ENCODE results near the gene ABCD1.
A peak's percentile ranks its signal among the peaks of the same experiment; 100 is the strongest.
"Not testable (repeated sequence)": the region's sequence is repeated elsewhere in the genome, so short reads cannot be mapped to it uniquely, and the experiment has no call there.

Gene ABCD1

GRCh38 chrX:153736071-153736820 lies 11.6 kb downstream of the ABCD1 start:
- no peak for DNase-seq

GRCh38 chrX:153736871-153737441 lies 12.3 kb downstream of the ABCD1 start:
- no peak for DNase-seq

- DNase-seq, result no peak
Measured at GRCh38 chrX:153738056-153738605, 13.5 kb downstream of the ABCD1 start.

- peak; percentile 30 for DNase-seq
Measured at GRCh38 chrX:153739754-153740486, 15.3 kb downstream of the ABCD1 start.

GRCh38 chrX:153740631-153741222 lies 16.1 kb downstream of the ABCD1 start:
- no peak for DNase-seq

GRCh38 chrX:153741446-153741845 lies 16.8 kb downstream of the ABCD1 start:
- DNase-seq, result no peak

- DNase-seq, result not testable (repeated sequence)
Measured at GRCh38 chrX:153742111-153742510, 17.5 kb downstream of the ABCD1 start.

- DNase-seq, result not testable (repeated sequence)
Measured at GRCh38 chrX:153742796-153743467, 18.3 kb downstream of the ABCD1 start.

- not testable (repeated sequence) for DNase-seq
Measured at GRCh38 chrX:153743468-153744209, 19.0 kb downstream of the ABCD1 start.

GRCh38 chrX:153744210-153745066 lies 19.8 kb downstream of the ABCD1 start:
- DNase-seq, result no peak

GRCh38 chrX:153745067-153745433 lies 20.4 kb downstream of the ABCD1 start:
- not testable (repeated sequence) for DNase-seq

GRCh38 chrX:153746359-153746758 lies 21.7 kb downstream of the ABCD1 start:
- no peak for DNase-seq

- not testable (repeated sequence) for DNase-seq
Measured at GRCh38 chrX:153746991-153747390, 22.3 kb downstream of the ABCD1 start.

- not testable (repeated sequence) for DNase-seq
Measured at GRCh38 chrX:153749017-153749416, 24.4 kb downstream of the ABCD1 start.

GRCh38 chrX:153750127-153750774 lies 25.6 kb downstream of the ABCD1 start:
- no peak for DNase-seq

GRCh38 chrX:153755136-153755535 lies 30.5 kb downstream of the ABCD1 start:
- DNase-seq, result no peak

GRCh38 chrX:153761863-153762262 lies 37.2 kb downstream of the ABCD1 start:
- no peak for DNase-seq

- no peak for DNase-seq
Measured at GRCh38 chrX:153762626-153763173, 38.0 kb downstream of the ABCD1 start.

- DNase-seq, result no peak
Measured at GRCh38 chrX:153763298-153763932, 38.8 kb downstream of the ABCD1 start.

Measured in activated CD4-positive, alpha-beta T cell treated with anti-CD3 and anti-CD28 coated beads, Interleukin-2, Interleukin-6, amounts not matched to agents 100 ng/mL and 50 ng/mL, durations not matched to agents 16 hours and 8 hours (primary cell).